Testis (tissue), 3 donors: ENCODE measurements around the gene VWF. TPM values are rescaled to one million over a fixed set of nuclear protein-coding genes. Genes with fewer than 3 reads are reported as not detected.

Experiments
- DNase-seq: peaks from one replicate; pipeline ENCODE4 v3.0.0-alpha.2; 2019
- H3K27ac ChIP-seq, 2 donors: fragments of 200-600 bp; sonication (generic); one replicate each; pipeline ENCODE4 v1.5.1; 2019
- H3K27me3 ChIP-seq: fragments of 200-600 bp; sonication (generic); one replicate; pipeline ENCODE4 v1.5.1; 2019
- H3K36me3 ChIP-seq: fragments of 200-600 bp; sonication (generic); one replicate; pipeline ENCODE4 v1.5.1; 2017; ENCODE audit warnings: low read depth; ENCODE audit errors: missing control alignments
- H3K4me1 ChIP-seq: fragments of 200-600 bp; sonication (generic); one replicate; pipeline ENCODE4 v1.5.1; 2019
- H3K4me3 ChIP-seq, 2 donors: fragments of 200-600 bp; sonication (generic); one replicate each; pipeline ENCODE4 v1.5.1; 2017 to 2019
- H3K9me3 ChIP-seq: fragments of 200-600 bp; sonication (generic); one replicate; pipeline ENCODE4 v1.5.1; 2017
- CTCF ChIP-seq, 3 experiments: fragments of 450-650 bp in 2 of 3; fragments of 200-600 bp in 1 of 3; sonication (generic) in 1 of 3; IDR thresholded peaks; one replicate each; pipeline ENCODE4 v1.5.1; 2016 to 2019; ENCODE audit warnings: antibody characterized with exemption in 3 of 3, mild to moderate bottlenecking in 2 of 3, moderate library complexity in 1 of 3
- POLR2A ChIP-seq: fragments of 450-650 bp; IDR thresholded peaks from one replicate; pipeline ENCODE4 v1.6.1; 2017; ENCODE audit warnings: antibody characterized with exemption, mild to moderate bottlenecking, moderate library complexity
- WGBS, 2 donors: methylation state at CpG; one replicate each; pipeline ENCODE4 v1.1.5; 2018; 5-methylcytosine and 5-hydroxymethylcytosine counted together
- intact Hi-C: fragments of 100-400 bp; cut with DNase I; formaldehyde crosslinking; loops from one replicate; pipeline ENCODE4 v1.15.1; 2023; ENCODE audit warnings: low total_unique reads
- polyA plus RNA-seq: library from polyadenylated mRNA; stranded (reverse); fragments of 350-450 nt; fragmentation: Illumina TruSeq; extraction: RNeasy Lipid Tissue Mini Kit (QIAGEN cat#74804); gene quantifications from one replicate; pipeline ENCODE4 v1.2.3, GENCODE V29; 2014; ENCODE audit warnings: low read depth, low replicate concordance; ENCODE audit not compliant: insufficient read depth
- total RNA-seq, 2 donors: library from RNA; depleted of rRNA; stranded (reverse); fragments of >200 nt; gene quantifications; one replicate each; pipeline ENCODE4 v1.2.3, GENCODE V29; 2016

The VWF gene
- total and polyA plus RNA-seq, 3 donors from 2014 or later = 68.3 to 86.2 (median 83.7) TPM

- H3K27ac ChIP-seq = no peak overlapping the region
- no peaks in the 10 kb centered on the region for H3K36me3 ChIP-seq
- H3K27me3 ChIP-seq = no peaks in the 10 kb centered on the region
- intact Hi-C loops = no loop called here
- no peaks in the 10 kb centered on the region for H3K4me1 ChIP-seq
- H3K4me3 ChIP-seq = no peak overlapping the region
- 93 to 95% methylated on average over 18 to 28 of the region's 28 CpGs for WGBS, 2 donors
- TF ChIP-seq CTCF (IDR thresholded peaks at IDR 0.05) (no peak), POLR2A (no peak)
- no peaks in the 10 kb centered on the region for H3K9me3 ChIP-seq
- DNase-seq = no peak
Observed at GRCh38 chr12:6076776-6077691, 47.4 kb downstream of the VWF start.

- no peak for DNase-seq
- no peaks in the 10 kb centered on the region for H3K9me3 ChIP-seq
- no peaks in the 10 kb centered on the region for H3K4me1 ChIP-seq
- H3K4me3 ChIP-seq = no peak overlapping the region
- H3K27ac ChIP-seq = no peak overlapping the region
- no peaks in the 10 kb centered on the region for H3K36me3 ChIP-seq
- intact Hi-C loops = no loop called here
- H3K27me3 ChIP-seq = no peaks in the 10 kb centered on the region
- WGBS, 2 donors = 78 to 87% methylated on average over 4 of the region's 4 CpGs
- TF ChIP-seq CTCF (IDR thresholded peaks at IDR 0.05) = no peak
- TF ChIP-seq POLR2A = no peak
Observed at GRCh38 chr12:6076346-6076745, 48.1 kb downstream of the VWF start.

GRCh38 chr12:6074979-6075585 is 49.4 kb downstream of the VWF start:
- Histone ChIP-seq H3K9me3 (no peaks in the 10 kb centered on the region), H3K27me3 (no peaks in the 10 kb centered on the region), H3K4me3 (no peak overlapping the region), H3K27ac (no peak overlapping the region), H3K36me3 (no peaks in the 10 kb centered on the region), H3K4me1 (no peaks in the 10 kb centered on the region)
- TF ChIP-seq CTCF (IDR thresholded peaks at IDR 0.05) = no peak
- no peak for TF ChIP-seq POLR2A
- intact Hi-C loops = no loop called here
- DNase-seq = no peak
- 57 to 58% methylated on average over 11 to 29 of the region's 31 CpGs for whole genome bisulfite sequencing, 2 donors

- Histone ChIP-seq H3K4me1 (no peaks in the 10 kb centered on the region), H3K4me3 (no peak overlapping the region), H3K27me3 (no peaks in the 10 kb centered on the region), H3K27ac (no peak overlapping the region), H3K9me3 (no peaks in the 10 kb centered on the region), H3K36me3 (no peaks in the 10 kb centered on the region)
- WGBS, 2 donors = 48 to 59% methylated on average over 4 of the region's 4 CpGs
- intact Hi-C loops = no loop called here
- no peak for TF ChIP-seq POLR2A
- TF ChIP-seq CTCF (IDR thresholded peaks at IDR 0.05) = no peak
- DNase-seq = no peak
Observed at GRCh38 chr12:6074427-6074826, 50.0 kb downstream of the VWF start.
